K562 (cell line): ENCODE data around the gene CDIPT. TPM values are rescaled to one million over a fixed set of nuclear protein-coding genes. Genes with fewer than 3 reads are reported as not detected.
A peak's percentile ranks its signal among the peaks of the same experiment; 100 is the strongest.

Experiments
- ADNP ChIP-seq: fragments of 200-800 bp; sonication (Bioruptor generic); IDR thresholded peaks from 2 replicates; pipeline ENCODE4 v1.6.1; 2016; ENCODE audit warnings: missing genetic modification characterization, missing compliant biosample characterization
- DNMT1 ChIP-seq: fragments of 450-650 bp; IDR thresholded peaks from 2 replicates; pipeline ENCODE4 v1.6.1; 2016; ENCODE audit warnings: antibody characterized with exemption, mild to moderate bottlenecking
- FOXA1 ChIP-seq: fragments of 450-650 bp; IDR thresholded peaks from 2 replicates; pipeline ENCODE4 v1.6.1; 2016; ENCODE audit warnings: mild to moderate bottlenecking, borderline replicate concordance
- HMG20B ChIP-seq: fragments of 250-450 bp; sonication (Bioruptor Pico); IDR thresholded peaks from 2 replicates; pipeline ENCODE4 v1.5.0; 2021; ENCODE audit warnings: mild to moderate bottlenecking
- HNRNPK ChIP-seq: fragments of 200-400 bp; formaldehyde crosslinking; IDR thresholded peaks from one replicate; pipeline ENCODE4 v1.6.1; 2018; ENCODE audit warnings: mild to moderate bottlenecking, low read depth, low read length; ENCODE audit not compliant: poor library complexity, severe bottlenecking
- MBD1 ChIP-seq: fragments of 250-450 bp; sonication (Bioruptor Pico); IDR thresholded peaks from 2 replicates; pipeline ENCODE4 v1.8.0; 2022; ENCODE audit warnings: inconsistent platforms
- MED1 ChIP-seq: sonication (generic); formaldehyde crosslinking; IDR thresholded peaks from 2 replicates; pipeline ENCODE4 v1.8.1; 2023; ENCODE audit warnings: missing genetic modification reagents, borderline replicate concordance
- NEUROD1 ChIP-seq: fragments of 150-350 bp; IDR thresholded peaks from 2 replicates; pipeline ENCODE4 v1.6.1; 2014; ENCODE audit warnings: borderline replicate concordance, low read length, low read depth; ENCODE audit not compliant: partially characterized antibody
- PML ChIP-seq: IDR thresholded peaks from 2 replicates; pipeline ENCODE4 v1.6.1; 2012; ENCODE audit warnings: low read length, inconsistent platforms
- RBM39 ChIP-seq: fragments of 200-400 bp; formaldehyde crosslinking; optimal IDR thresholded peaks from 2 replicates; pipeline ENCODE3; 2018; ENCODE audit warnings: low read depth, low read length
- RFX5 ChIP-seq: IDR thresholded peaks from 2 replicates; pipeline ENCODE4 v1.6.1; 2011; ENCODE audit warnings: low read depth, mild to moderate bottlenecking, improper control_type of control experiment, low read length
- TARDBP ChIP-seq: fragments of 450-650 bp; IDR thresholded peaks from 2 replicates; pipeline ENCODE4 v1.6.1; 2016
- TCFL5 ChIP-seq: fragments of 250-450 bp; sonication (Bioruptor Pico); conservative IDR thresholded peaks from 2 replicates; pipeline ENCODE4 v1.6.1; 2021; ENCODE audit warnings: mild to moderate bottlenecking, moderate library complexity, matching md5 sums
- TEAD4 ChIP-seq, 2 experiments: sonication (generic) in 1 of 2; formaldehyde crosslinking in 1 of 2; IDR thresholded peaks; 2 replicates each; pipeline versions ENCODE4 v1.6.1 to v1.8.0; 2012 to 2022; ENCODE audit warnings: borderline replicate concordance in 1 of 2, inconsistent platforms in 1 of 2, low read length in 1 of 2, mild to moderate bottlenecking in 1 of 2, missing genetic modification reagents in 1 of 2
- XRCC3 ChIP-seq: fragments of 450-650 bp; IDR thresholded peaks from 2 replicates; pipeline ENCODE4 v1.6.1; 2017; ENCODE audit warnings: mild to moderate bottlenecking, moderate library complexity
- ZNF133 ChIP-seq: fragments of 250-450 bp; sonication (Bioruptor Pico); IDR thresholded peaks from 2 replicates; pipeline ENCODE4 v1.4.0; 2020; ENCODE audit warnings: mild to moderate bottlenecking
- ZNF232 ChIP-seq: sonication (generic); formaldehyde crosslinking; IDR thresholded peaks from 2 replicates; pipeline ENCODE4 v1.8.0; 2022; ENCODE audit warnings: mild to moderate bottlenecking, missing genetic modification reagents
- polyA plus RNA-seq, 8 experiments: library from polyadenylated mRNA; depleted of rRNA in 4 of 8; stranded (reverse) in 5 of 8; unstranded in 3 of 8; fragments of >200 nt; fragmentation: Nextera tagmentation in 2 of 8; fragmentation: Illumina TruSeq in 1 of 8; extraction: Ambion mirVana in 2 of 8; extraction: Trizol in 1 of 8; gene quantifications; 2 replicates each; pipeline versions ENCODE4 v1.2.1 to v1.2.3, GENCODE V29; 2011 to 2014; ENCODE audit warnings: inconsistent platforms in 1 of 8, missing spikeins in 1 of 8
- total RNA-seq, 7 experiments: library from RNA; depleted of rRNA in 6 of 7; stranded (reverse); fragments of >200 nt in 6 of 7; fragmentation: Illumina TruSeq in 2 of 7; extraction: Trizol in 2 of 7; gene quantifications; 2 replicates each; pipeline versions ENCODE4 v1.2.1 to v1.2.3, GENCODE V29; 2011 to 2021; ENCODE audit warnings: low replicate concordance in 1 of 7
- TF ChIP-seq, protein P1 (sequence below): sonication (generic); formaldehyde crosslinking; IDR thresholded peaks from 2 replicates; pipeline ENCODE4 v1.8.1; 2023; ENCODE audit warnings: missing genetic modification reagents, mild to moderate bottlenecking, borderline replicate concordance

The CDIPT gene
- total and polyA plus RNA-seq, 9 of the 15 experiments (the other 6 are each of a cell fraction or from before 2014, with no cell fraction given), result 1.3 to 37.0 (median 23.0) TPM

DNA sequence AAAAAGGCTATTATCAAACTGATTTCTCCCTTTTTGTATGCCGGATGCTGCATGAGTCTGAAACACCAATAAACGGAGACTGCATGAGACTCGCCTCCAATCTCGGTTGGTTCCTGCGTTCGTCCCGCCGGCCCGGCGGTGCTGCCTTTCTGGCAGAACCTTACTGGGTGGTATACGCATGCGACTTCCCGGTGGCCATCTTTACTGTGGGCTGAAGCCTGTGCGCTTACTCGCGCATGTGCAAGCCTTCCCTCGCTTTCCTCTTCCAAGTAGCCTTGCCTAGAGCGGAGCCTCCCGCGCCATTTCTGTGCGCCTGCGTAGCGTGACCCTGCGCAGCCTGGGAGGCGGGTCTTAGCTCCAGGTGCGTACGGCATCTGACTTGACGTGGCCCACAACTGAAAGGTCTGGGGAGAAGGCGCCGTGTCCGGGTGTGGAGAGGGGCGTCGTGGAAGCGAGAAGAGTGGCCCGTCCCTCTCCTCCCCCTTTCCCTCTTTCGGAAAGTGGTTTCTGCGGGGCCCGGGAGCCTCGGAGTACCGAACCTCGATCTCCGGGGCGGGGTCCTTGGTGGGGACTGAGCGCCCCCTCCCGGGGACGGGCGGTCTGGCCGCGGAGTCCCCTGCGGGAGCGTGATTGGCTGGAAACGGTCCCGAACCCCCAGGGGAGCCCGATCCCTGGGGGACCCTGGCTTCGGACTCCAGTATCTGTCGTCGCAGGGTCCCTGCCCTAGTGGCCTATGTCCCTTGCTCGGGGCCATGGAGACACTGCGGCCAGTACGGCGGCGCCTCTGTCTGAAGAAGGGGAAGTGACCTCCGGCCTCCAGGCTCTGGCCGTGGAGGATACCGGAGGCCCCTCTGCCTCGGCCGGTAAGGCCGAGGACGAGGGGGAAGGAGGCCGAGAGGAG, 47.0 kb downstream of the CDIPT start, which contains the start of gene PAGR1 (continued):
- TF ChIP-seq, protein P1, sequence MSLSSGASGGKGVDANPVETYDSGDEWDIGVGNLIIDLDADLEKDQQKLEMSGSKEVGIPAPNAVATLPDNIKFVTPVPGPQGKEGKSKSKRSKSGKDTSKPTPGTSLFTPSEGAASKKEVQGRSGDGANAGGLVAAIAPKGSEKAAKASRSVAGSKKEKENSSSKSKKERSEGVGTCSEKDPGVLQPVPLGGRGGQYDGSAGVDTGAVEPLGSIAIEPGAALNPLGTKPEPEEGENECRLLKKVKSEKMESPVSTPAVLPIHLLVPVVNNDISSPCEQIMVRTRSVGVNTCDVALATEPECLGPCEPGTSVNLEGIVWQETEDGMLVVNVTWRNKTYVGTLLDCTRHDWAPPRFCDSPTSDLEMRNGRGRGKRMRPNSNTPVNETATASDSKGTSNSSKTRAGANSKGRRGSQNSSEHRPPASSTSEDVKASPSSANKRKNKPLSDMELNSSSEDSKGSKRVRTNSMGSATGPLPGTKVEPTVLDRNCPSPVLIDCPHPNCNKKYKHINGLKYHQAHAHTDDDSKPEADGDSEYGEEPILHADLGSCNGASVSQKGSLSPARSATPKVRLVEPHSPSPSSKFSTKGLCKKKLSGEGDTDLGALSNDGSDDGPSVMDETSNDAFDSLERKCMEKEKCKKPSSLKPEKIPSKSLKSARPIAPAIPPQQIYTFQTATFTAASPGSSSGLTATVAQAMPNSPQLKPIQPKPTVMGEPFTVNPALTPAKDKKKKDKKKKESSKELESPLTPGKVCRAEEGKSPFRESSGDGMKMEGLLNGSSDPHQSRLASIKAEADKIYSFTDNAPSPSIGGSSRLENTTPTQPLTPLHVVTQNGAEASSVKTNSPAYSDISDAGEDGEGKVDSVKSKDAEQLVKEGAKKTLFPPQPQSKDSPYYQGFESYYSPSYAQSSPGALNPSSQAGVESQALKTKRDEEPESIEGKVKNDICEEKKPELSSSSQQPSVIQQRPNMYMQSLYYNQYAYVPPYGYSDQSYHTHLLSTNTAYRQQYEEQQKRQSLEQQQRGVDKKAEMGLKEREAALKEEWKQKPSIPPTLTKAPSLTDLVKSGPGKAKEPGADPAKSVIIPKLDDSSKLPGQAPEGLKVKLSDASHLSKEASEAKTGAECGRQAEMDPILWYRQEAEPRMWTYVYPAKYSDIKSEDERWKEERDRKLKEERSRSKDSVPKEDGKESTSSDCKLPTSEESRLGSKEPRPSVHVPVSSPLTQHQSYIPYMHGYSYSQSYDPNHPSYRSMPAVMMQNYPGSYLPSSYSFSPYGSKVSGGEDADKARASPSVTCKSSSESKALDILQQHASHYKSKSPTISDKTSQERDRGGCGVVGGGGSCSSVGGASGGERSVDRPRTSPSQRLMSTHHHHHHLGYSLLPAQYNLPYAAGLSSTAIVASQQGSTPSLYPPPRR (CRISPR knock-in tag), result no peak
- TF ChIP-seq TEAD4 (IDR thresholded peaks at IDR 0.05; ENCODE audit: low read length) (no peak), TEAD4 (CRISPR knock-in tag; IDR thresholded peaks at IDR 0.05; ENCODE audit: borderline replicate concordance) (no peak), TARDBP (0 out of 2 replicates have a peak, but pooled peaks have one; percentile 74), RFX5 (no peak), HMG20B (CRISPR knock-in tag) (no peak), XRCC3 (no peak), PML (peak; percentile 47; the same call in 1 of the 2 replicates), DNMT1 (no peak), ZNF133 (CRISPR knock-in tag) (peak; percentile 70; the same call in 1 of the 2 replicates), TCFL5 (CRISPR knock-in tag) (no peak), ZNF232 (CRISPR knock-in tag) (no peak), NEUROD1 (peak; percentile 34), HNRNPK (no peak), RBM39 (peak; percentile 13), FOXA1 (no peak), MED1 (no peak), ADNP (no peak), MBD1 (CRISPR knock-in tag) (no peak)
